AG10803 (cell line): Measurements from ENCODE around the gene TRIM61.
A peak's percentile ranks its signal among the peaks of the same experiment; 100 is the strongest.
"Not testable (repeated sequence)": the region's sequence is repeated elsewhere in the genome, so short reads cannot be mapped to it uniquely, and the experiment has no call there.

ENCODE experiments used
- DNase-seq: peaks from one replicate; pipeline ENCODE4 v3.0.0; 2010; ENCODE audit warnings: low read depth
- H3K4me3 ChIP-seq: 2 replicates; pipeline ENCODE4 v1.5.1; 2011; ENCODE audit warnings: mild to moderate bottlenecking, low read length, control low read depth
- CTCF ChIP-seq: conservative IDR thresholded peaks from 2 replicates; pipeline ENCODE4 v1.5.1; 2011; ENCODE audit warnings: mild to moderate bottlenecking, low read length, control low read depth, inconsistent platforms

The TRIM61 gene

GRCh38 chr4:164977243-164978164 lies at the start of gene TRIM61:
TRIM61 (minus strand) TSS chr4:164977657; CDS start chr4:164970002, 7,655 bp downstream.
- peak; percentile 33 for TF ChIP-seq CTCF
- H3K4me3 ChIP-seq, result peak within 1 kb of the TSS; percentile 86
- peak; percentile 60 for DNase-seq

- not testable (repeated sequence) for H3K4me3 ChIP-seq
Observed at GRCh38 chr4:165025782-165026181, 48.3 kb upstream of the TRIM61 start.

GRCh38 chr4:165019995-165020394 lies 42.5 kb upstream of the TRIM61 start:
- not testable (repeated sequence) for H3K4me3 ChIP-seq, DNase-seq

More at GRCh38 chr4:165025782-165026181, 48.3 kb upstream of the TRIM61 start:
- DNase-seq, result not testable (repeated sequence)

GRCh38 chr4:165016971-165017370 lies 39.5 kb upstream of the TRIM61 start:
- no peak overlapping the region for H3K4me3 ChIP-seq
- no peak for DNase-seq
- TF ChIP-seq CTCF, result peak; percentile 41

GRCh38 chr4:165013691-165014090 lies 36.2 kb upstream of the TRIM61 start:
- no peak for DNase-seq
- TF ChIP-seq CTCF, result no peak
- no peak overlapping the region for H3K4me3 ChIP-seq

GRCh38 chr4:165011403-165011802 lies 33.9 kb upstream of the TRIM61 start:
- no peak overlapping the region for H3K4me3 ChIP-seq
- no peak for TF ChIP-seq CTCF
- DNase-seq, result no peak

GRCh38 chr4:165010991-165011390 lies 33.5 kb upstream of the TRIM61 start:
- no peak overlapping the region for H3K4me3 ChIP-seq
- TF ChIP-seq CTCF, result no peak
- no peak for DNase-seq

GRCh38 chr4:165010487-165010886 lies 33.0 kb upstream of the TRIM61 start:
- DNase-seq, result no peak
- TF ChIP-seq CTCF, result no peak
- H3K4me3 ChIP-seq, result no peak overlapping the region
